Measurements from ENCODE around the gene SCAANT1.

Gene SCAANT1

GRCh38 chr3:63896332-63897030, 15.7 kb downstream of the SCAANT1 start:
- no peak for DNase-seq

- no peak for DNase-seq
Measured at GRCh38 chr3:63895422-63896189, 16.6 kb downstream of the SCAANT1 start.

- no peak for DNase-seq
Measured at GRCh38 chr3:63892773-63893352, 19.3 kb downstream of the SCAANT1 start.

- no peak for DNase-seq
Measured at GRCh38 chr3:63891518-63891917, 20.7 kb downstream of the SCAANT1 start.

- DNase-seq = no peak
Measured at GRCh38 chr3:63886858-63887257, 25.3 kb downstream of the SCAANT1 start.

GRCh38 chr3:63880653-63881052, 31.5 kb downstream of the SCAANT1 start:
- DNase-seq = no peak

GRCh38 chr3:63878394-63879060, 33.7 kb downstream of the SCAANT1 start:
- no peak for DNase-seq

- no peak for DNase-seq
Measured at GRCh38 chr3:63877737-63878393, 34.3 kb downstream of the SCAANT1 start.

- DNase-seq = no peak
Measured at GRCh38 chr3:63876260-63876659, 35.9 kb downstream of the SCAANT1 start.

- DNase-seq = no peak
Measured at GRCh38 chr3:63875510-63875909, 36.7 kb downstream of the SCAANT1 start.

GRCh38 chr3:63874769-63875168, 37.4 kb downstream of the SCAANT1 start:
- no peak for DNase-seq

GRCh38 chr3:63872135-63872924, 39.9 kb downstream of the SCAANT1 start:
- no peak for DNase-seq

- DNase-seq = no peak
Measured at GRCh38 chr3:63870615-63871005, 41.6 kb downstream of the SCAANT1 start.

GRCh38 chr3:63869940-63870614, 42.1 kb downstream of the SCAANT1 start:
- no peak for DNase-seq

- no peak for DNase-seq
Measured at GRCh38 chr3:63867225-63867624, 45.0 kb downstream of the SCAANT1 start.

- DNase-seq = no peak
Measured at GRCh38 chr3:63864965-63865327, 47.2 kb downstream of the SCAANT1 start.

GRCh38 chr3:63864008-63864964, 47.9 kb downstream of the SCAANT1 start:
- DNase-seq = no peak

- no peak for DNase-seq
Measured at GRCh38 chr3:63863150-63864007, 48.8 kb downstream of the SCAANT1 start, which contains the start of the genes ATXN7 and THOC7. Gene ATXN7 (plus strand): TSS chr3:63863867. CDS start chr3:63912599, 48,732 bp downstream. Gene THOC7 (minus strand): TSS chr3:63863805. CDS start chr3:63863790, 15 bp downstream.

GRCh38 chr3:63862804-63863149, 49.4 kb downstream of the SCAANT1 start:
- DNase-seq = no peak
